Activated naive CD8-positive, alpha-beta T cell (primary cell): ENCODE measurements around the gene STK32B.
"Not testable (repeated sequence)": the region's sequence is repeated elsewhere in the genome, so short reads cannot be mapped to it uniquely, and the experiment has no call there.

Source experiments
- H3K27ac Mint-ChIP-seq: one replicate; pipeline ENCODE4 v1.8.0; 2021; ENCODE audit warnings: mixed read lengths
- H3K27me3 Mint-ChIP-seq: one replicate; pipeline ENCODE4 v1.8.0; 2021; ENCODE audit warnings: mixed read lengths
- H3K36me3 Mint-ChIP-seq: one replicate; pipeline ENCODE4 v1.8.0; 2021; ENCODE audit warnings: mixed read lengths
- H3K4me1 Mint-ChIP-seq: one replicate; pipeline ENCODE4 v1.8.0; 2021; ENCODE audit warnings: low read depth, mixed read lengths
- H3K4me3 Mint-ChIP-seq: one replicate; pipeline ENCODE4 v1.8.0; 2021; ENCODE audit warnings: mild to moderate bottlenecking, mixed read lengths
- H3K9me3 Mint-ChIP-seq: one replicate; pipeline ENCODE4 v1.8.0; 2021; ENCODE audit warnings: low read depth, mixed read lengths

Gene STK32B

GRCh38 chr4:5276475-5277075, 225.3 kb downstream of the STK32B start:
- Mint-ChIP-seq H3K36me3 (no peaks in the 10 kb centered on the region), H3K27me3 (no peaks in the 10 kb centered on the region), H3K27ac (no peak overlapping the region), H3K4me3 (no peak overlapping the region), H3K4me1 (no peaks in the 10 kb centered on the region), H3K9me3 (no peaks in the 10 kb centered on the region)

DNA sequence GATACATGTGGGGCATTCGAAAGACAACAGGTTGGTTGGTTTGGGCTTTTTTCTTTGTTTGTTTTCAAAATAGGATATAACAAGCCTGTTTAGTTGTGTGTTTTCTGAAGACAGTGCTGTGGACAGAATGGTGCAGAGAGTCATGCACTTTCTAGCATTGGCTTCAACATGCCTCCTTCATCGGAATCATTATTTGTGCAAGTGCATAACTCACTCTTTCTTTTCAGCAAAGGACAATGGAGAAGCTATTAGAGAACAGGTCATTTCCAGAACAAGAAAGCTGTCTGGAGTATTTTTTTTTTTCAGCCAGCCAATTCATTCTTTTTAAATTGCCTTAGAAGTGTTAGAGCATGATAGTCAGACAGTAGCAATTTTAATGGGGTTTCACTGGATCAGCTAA, 225.8 kb downstream of the STK32B start:
- Mint-ChIP-seq H3K27ac (no peak overlapping the region), H3K4me3 (no peak overlapping the region), H3K27me3 (no peaks in the 10 kb centered on the region), H3K36me3 (no peaks in the 10 kb centered on the region), H3K4me1 (no peaks in the 10 kb centered on the region), H3K9me3 (no peaks in the 10 kb centered on the region)

DNA sequence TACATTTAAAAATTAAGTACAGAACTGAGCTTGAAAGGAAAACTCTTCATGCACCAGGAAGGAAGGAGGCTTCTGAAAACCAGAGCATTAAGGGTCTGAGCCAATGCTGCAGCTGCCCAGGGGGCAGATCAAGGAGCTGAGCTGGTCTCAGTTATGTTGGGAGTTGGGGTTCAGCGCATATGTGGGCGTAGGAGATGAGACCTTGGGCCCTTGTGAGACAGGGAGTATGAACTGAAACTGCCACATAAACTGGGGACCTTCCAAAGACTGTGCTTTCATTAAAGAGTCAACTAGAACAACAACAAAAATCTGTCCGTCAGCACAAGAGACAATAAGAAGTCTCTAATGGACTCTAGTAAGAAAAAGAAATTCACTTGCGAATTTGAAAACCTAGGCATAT, 226.9 kb downstream of the STK32B start:
- no peaks in the 10 kb centered on the region for H3K36me3 Mint-ChIP-seq
- H3K9me3 Mint-ChIP-seq, result no peaks in the 10 kb centered on the region
- peaks cover 1% of the 10 kb centered on the region for H3K4me1 Mint-ChIP-seq
- no peaks in the 10 kb centered on the region for H3K27me3 Mint-ChIP-seq
- H3K27ac Mint-ChIP-seq, result no peak overlapping the region
- H3K4me3 Mint-ChIP-seq, result no peak overlapping the region

GRCh38 chr4:5280069-5280468, 228.8 kb downstream of the STK32B start:
- H3K27me3 Mint-ChIP-seq, H3K27ac Mint-ChIP-seq, H3K4me1 Mint-ChIP-seq, H3K4me3 Mint-ChIP-seq, H3K9me3 Mint-ChIP-seq, H3K36me3 Mint-ChIP-seq: not testable (repeated sequence)

DNA sequence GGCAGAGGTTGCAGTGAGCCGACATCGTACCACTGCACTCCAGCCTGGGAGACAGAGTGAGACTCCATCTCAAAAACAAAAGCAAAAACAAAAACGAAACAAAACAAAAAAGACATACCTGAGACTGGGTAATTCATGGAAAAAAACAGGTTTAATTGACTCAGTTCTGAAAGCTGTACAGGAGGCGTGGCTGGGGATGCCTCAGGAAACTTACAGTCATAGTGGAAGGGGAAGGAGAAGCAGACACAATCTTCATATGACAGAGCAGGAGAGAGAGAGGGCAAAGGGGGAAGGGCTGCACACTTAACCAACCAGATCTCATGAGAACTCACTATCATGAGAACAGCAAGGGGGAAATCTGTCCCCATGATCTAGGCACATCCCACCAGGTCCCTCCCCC, 229.5 kb downstream of the STK32B start:
- no peak overlapping the region for H3K4me3 Mint-ChIP-seq
- peaks cover 4% of the 10 kb centered on the region for H3K4me1 Mint-ChIP-seq
- H3K36me3 Mint-ChIP-seq, result no peaks in the 10 kb centered on the region
- no peaks in the 10 kb centered on the region for H3K9me3 Mint-ChIP-seq
- H3K27me3 Mint-ChIP-seq, result no peaks in the 10 kb centered on the region
- H3K27ac Mint-ChIP-seq, result no peak overlapping the region

- H3K36me3 Mint-ChIP-seq, result no peaks in the 10 kb centered on the region
- H3K4me1 Mint-ChIP-seq, result peaks cover 4% of the 10 kb centered on the region
- no peak overlapping the region for H3K4me3 Mint-ChIP-seq
- no peaks in the 10 kb centered on the region for H3K9me3 Mint-ChIP-seq
- H3K27ac Mint-ChIP-seq, result no peak overlapping the region
- H3K27me3 Mint-ChIP-seq, result no peaks in the 10 kb centered on the region
Measured at GRCh38 chr4:5283837-5284236, 232.6 kb downstream of the STK32B start.

DNA sequence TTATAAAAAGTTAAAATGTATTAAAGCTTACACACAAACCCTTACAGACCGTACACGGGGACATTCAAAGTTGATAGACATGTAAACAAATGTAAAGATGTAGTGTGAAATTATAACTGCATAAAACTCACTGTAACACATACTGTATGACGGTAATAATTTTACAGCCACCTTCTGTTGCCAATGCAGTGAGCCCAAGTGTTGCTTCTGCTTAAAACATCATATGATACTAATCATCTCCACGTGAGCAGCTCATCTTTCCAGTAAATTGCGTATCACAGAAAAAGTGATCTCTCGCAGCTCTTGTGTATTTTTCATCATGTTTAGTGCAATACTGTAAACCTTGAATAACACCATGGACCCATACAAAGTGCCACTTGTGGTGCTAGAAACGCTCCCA, 233.2 kb downstream of the STK32B start:
- H3K36me3 Mint-ChIP-seq, result no peaks in the 10 kb centered on the region
- no peaks in the 10 kb centered on the region for H3K27me3 Mint-ChIP-seq
- peaks cover 4% of the 10 kb centered on the region for H3K4me1 Mint-ChIP-seq
- no peak overlapping the region for H3K27ac Mint-ChIP-seq
- no peak overlapping the region for H3K4me3 Mint-ChIP-seq
- H3K9me3 Mint-ChIP-seq, result no peaks in the 10 kb centered on the region

DNA sequence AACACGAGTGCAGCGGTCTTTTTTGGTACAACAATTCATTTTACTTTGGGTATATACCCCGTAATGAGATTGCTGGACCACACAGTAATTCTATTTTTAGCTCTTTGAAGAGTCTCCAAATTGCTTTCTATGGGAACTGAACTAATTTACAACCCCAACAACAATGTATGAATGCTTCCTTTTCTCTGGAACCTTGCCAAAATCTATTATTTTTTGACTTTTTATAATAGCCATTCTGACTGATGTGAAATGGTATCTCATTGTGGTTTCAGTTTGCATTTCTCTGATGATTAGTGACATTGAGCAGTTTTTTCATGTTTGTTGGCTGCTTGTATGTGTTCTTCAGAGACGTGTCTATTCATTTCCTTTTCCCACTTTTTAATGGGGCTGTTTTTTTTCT, 240.8 kb downstream of the STK32B start:
- H3K27ac Mint-ChIP-seq, result no peak overlapping the region
- H3K4me1 Mint-ChIP-seq, result no peaks in the 10 kb centered on the region
- no peaks in the 10 kb centered on the region for H3K27me3 Mint-ChIP-seq
- no peaks in the 10 kb centered on the region for H3K36me3 Mint-ChIP-seq
- peaks cover 6% of the 10 kb centered on the region for H3K9me3 Mint-ChIP-seq
- H3K4me3 Mint-ChIP-seq, result no peak overlapping the region

DNA sequence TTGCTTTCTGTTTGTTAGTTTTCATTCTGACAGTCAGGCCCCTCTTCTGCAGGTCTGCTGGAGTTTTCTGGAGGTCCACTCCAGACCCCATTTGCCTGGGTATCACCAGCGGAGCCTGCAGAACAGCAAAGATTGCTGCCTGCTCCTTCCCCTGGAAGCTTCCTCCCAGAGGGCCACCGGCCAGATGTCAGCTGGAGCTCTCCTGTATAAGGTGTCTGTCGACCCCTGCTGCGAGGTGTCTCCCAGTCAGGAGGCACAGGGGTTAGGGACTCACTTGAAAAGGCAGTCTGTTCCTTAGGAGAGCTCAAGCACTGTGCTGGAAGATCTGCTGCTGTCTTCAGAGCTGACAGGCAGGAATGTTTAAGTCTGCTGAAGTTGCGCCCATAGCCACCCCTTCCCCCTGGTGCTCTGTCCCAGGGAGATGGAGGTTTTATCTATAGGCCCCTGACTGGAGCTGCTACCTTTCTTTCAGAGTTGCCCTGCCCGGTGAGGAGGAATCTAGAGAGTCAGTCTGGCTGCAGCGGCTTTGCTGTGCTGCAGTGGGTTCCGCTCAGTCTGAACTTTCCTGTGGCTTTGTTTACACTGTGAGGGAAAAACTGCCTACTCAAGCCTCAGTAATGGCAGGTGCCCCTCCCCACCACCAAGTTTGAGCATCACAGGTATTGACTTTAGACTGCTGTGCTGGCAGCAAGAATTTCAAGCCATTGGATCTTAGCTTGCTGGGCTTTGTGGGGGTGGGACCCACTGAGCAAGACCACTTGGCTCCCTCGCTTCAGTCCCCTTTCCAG, 246.9 kb downstream of the STK32B start:
- H3K27ac Mint-ChIP-seq, H3K9me3 Mint-ChIP-seq, H3K36me3 Mint-ChIP-seq, H3K4me3 Mint-ChIP-seq, H3K4me1 Mint-ChIP-seq, H3K27me3 Mint-ChIP-seq: not testable (repeated sequence)

- H3K27ac Mint-ChIP-seq, result no peak overlapping the region
- H3K36me3 Mint-ChIP-seq, result no peaks in the 10 kb centered on the region
- H3K4me3 Mint-ChIP-seq, result no peak overlapping the region
- no peaks in the 10 kb centered on the region for H3K9me3 Mint-ChIP-seq
- H3K4me1 Mint-ChIP-seq, result no peaks in the 10 kb centered on the region
- peaks cover 2% of the 10 kb centered on the region for H3K27me3 Mint-ChIP-seq
Measured at GRCh38 chr4:5300283-5300682, 249.0 kb downstream of the STK32B start.

- H3K36me3 Mint-ChIP-seq, result no peaks in the 10 kb centered on the region
- no peak overlapping the region for H3K27ac Mint-ChIP-seq
- H3K9me3 Mint-ChIP-seq, result peaks cover 18% of the 10 kb centered on the region
- no peaks in the 10 kb centered on the region for H3K4me1 Mint-ChIP-seq
- H3K27me3 Mint-ChIP-seq, result peaks cover 8% of the 10 kb centered on the region
- H3K4me3 Mint-ChIP-seq, result no peak overlapping the region
Measured at GRCh38 chr4:5307928-5308327, 256.6 kb downstream of the STK32B start.

DNA sequence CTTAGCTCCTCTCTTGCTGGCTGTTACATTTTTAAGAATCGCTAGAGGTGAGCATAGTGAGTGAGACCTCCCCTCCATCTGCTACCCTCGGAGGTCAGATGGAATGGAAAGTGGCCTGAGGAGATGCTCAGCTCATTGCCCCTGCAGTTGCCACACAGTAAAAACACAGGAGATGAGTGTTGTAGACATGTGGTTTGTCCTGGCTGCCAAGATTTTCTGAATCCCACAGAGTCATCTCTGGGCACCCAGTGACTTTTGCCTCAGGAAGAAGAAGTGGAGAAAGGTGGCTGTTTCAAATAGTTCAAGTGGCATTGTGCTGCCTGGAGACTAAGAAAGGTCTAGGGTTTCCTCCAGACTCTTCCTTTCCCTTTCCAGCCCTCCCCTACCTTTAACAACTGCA, 271.0 kb downstream of the STK32B start:
- Mint-ChIP-seq H3K36me3 (no peaks in the 10 kb centered on the region), H3K9me3 (peaks cover 4% of the 10 kb centered on the region), H3K4me1 (no peaks in the 10 kb centered on the region), H3K27me3 (no peaks in the 10 kb centered on the region), H3K27ac (no peak overlapping the region), H3K4me3 (no peak overlapping the region)

- Mint-ChIP-seq H3K27ac (no peak overlapping the region), H3K9me3 (no peaks in the 10 kb centered on the region), H3K4me3 (no peak overlapping the region), H3K36me3 (no peaks in the 10 kb centered on the region), H3K4me1 (no peaks in the 10 kb centered on the region), H3K27me3 (no peaks in the 10 kb centered on the region)
Measured at GRCh38 chr4:5330339-5330989, 279.2 kb downstream of the STK32B start.

DNA sequence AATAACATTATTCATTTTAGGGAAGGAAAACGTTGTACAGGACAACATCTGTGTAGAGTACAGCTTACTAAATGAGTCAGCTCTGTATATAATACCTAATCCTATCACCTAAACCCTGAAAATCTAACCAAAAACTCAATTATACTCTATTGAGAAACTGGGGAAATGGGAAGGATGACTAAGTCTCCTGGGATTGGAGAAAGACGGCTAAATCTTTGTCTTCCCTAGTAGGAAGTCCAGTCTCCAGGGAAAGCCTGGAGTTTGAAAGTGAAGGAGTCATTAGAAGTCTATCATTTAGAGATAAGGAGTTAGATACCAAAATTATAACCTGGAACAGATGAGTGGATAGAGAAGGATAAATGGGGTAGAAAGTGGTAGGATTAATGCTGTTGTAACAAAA, 286.5 kb downstream of the STK32B start:
- Mint-ChIP-seq H3K27me3 (peaks cover 6% of the 10 kb centered on the region), H3K9me3 (peaks cover 9% of the 10 kb centered on the region)

GRCh38 chr4:5338531-5338930, 287.3 kb downstream of the STK32B start:
- H3K9me3 Mint-ChIP-seq, result peaks cover 9% of the 10 kb centered on the region
- H3K27ac Mint-ChIP-seq, result no peak overlapping the region
- no peaks in the 10 kb centered on the region for H3K36me3 Mint-ChIP-seq
- no peaks in the 10 kb centered on the region for H3K4me1 Mint-ChIP-seq
- peaks cover 6% of the 10 kb centered on the region for H3K27me3 Mint-ChIP-seq
- no peak overlapping the region for H3K4me3 Mint-ChIP-seq

More for the DNA sequence above, 286.5 kb downstream of the STK32B start:
- Mint-ChIP-seq H3K4me3 (no peak overlapping the region), H3K27ac (no peak overlapping the region), H3K36me3 (no peaks in the 10 kb centered on the region), H3K4me1 (no peaks in the 10 kb centered on the region)
